ENCODE results near the gene FBXO17. TPM values are rescaled to one million over a fixed set of nuclear protein-coding genes. Genes with fewer than 3 reads are reported as not detected.
A peak's percentile ranks its signal among the peaks of the same experiment; 100 is the strongest.

The FBXO17 gene
- total RNA-seq, 1 donor from 2014 or later = 16.0 TPM

GRCh38 chr19:38907227-38907626, 68.3 kb downstream of the FBXO17 start:
- DNase-seq (ENCODE audit: low spot score) = no peak
- H3K4me3 Mint-ChIP-seq (ENCODE audit: unreplicated experiment) = peak overlapping the region; percentile 57
- H3K27ac Mint-ChIP-seq (ENCODE audit: unreplicated experiment) = no peak overlapping the region
- H3K4me1 Mint-ChIP-seq (ENCODE audit: unreplicated experiment) = peaks cover 7% of the 10 kb centered on the region
- H3K9me3 Mint-ChIP-seq (ENCODE audit: unreplicated experiment) = no peaks in the 10 kb centered on the region
- peaks cover 23% of the 10 kb centered on the region for H3K36me3 Mint-ChIP-seq (ENCODE audit: low read depth, unreplicated experiment)
- H3K27me3 Mint-ChIP-seq (ENCODE audit: unreplicated experiment) = peaks cover 2% of the 10 kb centered on the region
- TF ChIP-seq, protein P1, sequence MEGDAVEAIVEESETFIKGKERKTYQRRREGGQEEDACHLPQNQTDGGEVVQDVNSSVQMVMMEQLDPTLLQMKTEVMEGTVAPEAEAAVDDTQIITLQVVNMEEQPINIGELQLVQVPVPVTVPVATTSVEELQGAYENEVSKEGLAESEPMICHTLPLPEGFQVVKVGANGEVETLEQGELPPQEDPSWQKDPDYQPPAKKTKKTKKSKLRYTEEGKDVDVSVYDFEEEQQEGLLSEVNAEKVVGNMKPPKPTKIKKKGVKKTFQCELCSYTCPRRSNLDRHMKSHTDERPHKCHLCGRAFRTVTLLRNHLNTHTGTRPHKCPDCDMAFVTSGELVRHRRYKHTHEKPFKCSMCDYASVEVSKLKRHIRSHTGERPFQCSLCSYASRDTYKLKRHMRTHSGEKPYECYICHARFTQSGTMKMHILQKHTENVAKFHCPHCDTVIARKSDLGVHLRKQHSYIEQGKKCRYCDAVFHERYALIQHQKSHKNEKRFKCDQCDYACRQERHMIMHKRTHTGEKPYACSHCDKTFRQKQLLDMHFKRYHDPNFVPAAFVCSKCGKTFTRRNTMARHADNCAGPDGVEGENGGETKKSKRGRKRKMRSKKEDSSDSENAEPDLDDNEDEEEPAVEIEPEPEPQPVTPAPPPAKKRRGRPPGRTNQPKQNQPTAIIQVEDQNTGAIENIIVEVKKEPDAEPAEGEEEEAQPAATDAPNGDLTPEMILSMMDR (IDR thresholded peaks at IDR 0.05; ENCODE audit: unreplicated experiment) = no peak

DNA sequence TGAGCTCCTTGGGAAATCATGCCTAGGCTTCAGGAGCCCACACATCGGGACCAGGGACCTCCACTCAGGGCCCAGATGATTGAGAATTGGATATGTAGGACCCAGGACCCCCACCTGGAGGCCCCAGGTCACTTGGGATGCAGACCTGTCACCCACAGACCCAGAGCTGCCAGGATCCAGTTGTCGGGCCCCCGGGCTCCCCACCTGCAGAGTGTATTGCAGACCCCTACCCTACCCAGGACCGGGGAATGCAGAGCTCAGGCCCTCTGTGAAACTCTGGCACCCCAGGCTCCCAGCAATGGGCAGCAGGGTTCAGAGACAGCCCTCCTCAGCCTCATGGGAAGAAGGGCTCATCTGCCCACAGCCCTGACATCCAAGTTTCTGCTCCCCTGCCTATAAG, 69.9 kb downstream of the FBXO17 start:
- TF ChIP-seq, protein P1 (IDR thresholded peaks at IDR 0.05; ENCODE audit: unreplicated experiment) = no peak
- Mint-ChIP-seq H3K4me3 (ENCODE audit: unreplicated experiment) (no peak overlapping the region), H3K27ac (ENCODE audit: unreplicated experiment) (no peak overlapping the region), H3K4me1 (ENCODE audit: unreplicated experiment) (peaks cover 10% of the 10 kb centered on the region), H3K36me3 (ENCODE audit: low read depth, unreplicated experiment) (peaks cover 20% of the 10 kb centered on the region), H3K9me3 (ENCODE audit: unreplicated experiment) (no peaks in the 10 kb centered on the region), H3K27me3 (ENCODE audit: unreplicated experiment) (peaks cover 1% of the 10 kb centered on the region)
- DNase-seq (ENCODE audit: low spot score) = no peak

- Mint-ChIP-seq H3K9me3 (ENCODE audit: unreplicated experiment) (no peaks in the 10 kb centered on the region), H3K36me3 (ENCODE audit: low read depth, unreplicated experiment) (peaks cover 19% of the 10 kb centered on the region), H3K4me3 (ENCODE audit: unreplicated experiment) (no peak overlapping the region), H3K4me1 (ENCODE audit: unreplicated experiment) (peaks cover 10% of the 10 kb centered on the region), H3K27ac (ENCODE audit: unreplicated experiment) (no peak overlapping the region), H3K27me3 (ENCODE audit: unreplicated experiment) (peaks cover 3% of the 10 kb centered on the region)
- TF ChIP-seq, protein P1 (IDR thresholded peaks at IDR 0.05; ENCODE audit: unreplicated experiment) = no peak
- no peak for DNase-seq (ENCODE audit: low spot score)
These were observed 70.7 kb downstream of the FBXO17 start for GRCh38 chr19:38904581-38905539.

- Mint-ChIP-seq H3K9me3 (ENCODE audit: unreplicated experiment) (no peaks in the 10 kb centered on the region), H3K27ac (ENCODE audit: unreplicated experiment) (no peak overlapping the region), H3K27me3 (ENCODE audit: unreplicated experiment) (peaks cover 7% of the 10 kb centered on the region), H3K4me3 (ENCODE audit: unreplicated experiment) (no peak overlapping the region), H3K4me1 (ENCODE audit: unreplicated experiment) (peaks cover 18% of the 10 kb centered on the region), H3K36me3 (ENCODE audit: low read depth, unreplicated experiment) (peaks cover 12% of the 10 kb centered on the region)
- no peak for DNase-seq (ENCODE audit: low spot score)
- TF ChIP-seq, protein P1 (IDR thresholded peaks at IDR 0.05; ENCODE audit: unreplicated experiment) = no peak
These were observed 73.9 kb downstream of the FBXO17 start for GRCh38 chr19:38901683-38902082.

GRCh38 chr19:38900743-38901190, 74.8 kb downstream of the FBXO17 start:
- Mint-ChIP-seq H3K36me3 (ENCODE audit: low read depth, unreplicated experiment) (peaks cover 10% of the 10 kb centered on the region), H3K4me3 (ENCODE audit: unreplicated experiment) (peak overlapping the region; percentile 80), H3K4me1 (ENCODE audit: unreplicated experiment) (peaks cover 18% of the 10 kb centered on the region), H3K27ac (ENCODE audit: unreplicated experiment) (peak overlapping the region; percentile 97), H3K27me3 (ENCODE audit: unreplicated experiment) (peaks cover 7% of the 10 kb centered on the region), H3K9me3 (ENCODE audit: unreplicated experiment) (no peaks in the 10 kb centered on the region)
- TF ChIP-seq, protein P1 (IDR thresholded peaks at IDR 0.05; ENCODE audit: unreplicated experiment) = no peak
- no peak for DNase-seq (ENCODE audit: low spot score)

Measured in endothelial cell (in vitro differentiated cells).